Stimulated activated CD8-positive, alpha-beta memory T cell treated with anti-CD3 and anti-CD28 coated beads, Interleukin-15, amount 100 ng/mL, for 48 hours (primary cell): ENCODE data around the gene GFOD2.
"Not testable (repeated sequence)": the region's sequence is repeated elsewhere in the genome, so short reads cannot be mapped to it uniquely, and the experiment has no call there.

Source experiments
- DNase-seq, 2 donors: peaks; one replicate each; pipeline ENCODE4 v3.0.0-alpha.2; 2020; ENCODE audit warnings: low read depth in 2 of 2

The GFOD2 gene

DNA sequence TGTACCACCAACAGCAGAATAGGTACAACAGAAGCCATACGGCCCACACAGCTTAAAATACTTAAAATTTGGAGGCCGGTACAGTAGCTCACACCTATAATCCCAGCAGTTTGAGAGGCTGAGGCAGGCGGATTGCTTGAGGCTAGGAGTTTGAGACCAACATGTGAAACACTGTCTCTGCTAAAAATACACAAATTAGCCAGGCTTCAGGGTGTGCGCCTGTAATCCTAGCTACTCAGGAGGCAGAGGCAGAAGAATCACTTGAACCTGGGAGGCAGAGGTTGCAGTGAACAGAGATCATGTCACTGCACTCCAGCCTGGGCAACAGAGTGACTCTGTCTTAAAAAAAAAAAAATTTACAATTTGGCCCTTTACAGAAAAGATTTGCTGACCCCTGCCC is 17.0 kb downstream of the GFOD2 start:
- no peak for DNase-seq

DNA sequence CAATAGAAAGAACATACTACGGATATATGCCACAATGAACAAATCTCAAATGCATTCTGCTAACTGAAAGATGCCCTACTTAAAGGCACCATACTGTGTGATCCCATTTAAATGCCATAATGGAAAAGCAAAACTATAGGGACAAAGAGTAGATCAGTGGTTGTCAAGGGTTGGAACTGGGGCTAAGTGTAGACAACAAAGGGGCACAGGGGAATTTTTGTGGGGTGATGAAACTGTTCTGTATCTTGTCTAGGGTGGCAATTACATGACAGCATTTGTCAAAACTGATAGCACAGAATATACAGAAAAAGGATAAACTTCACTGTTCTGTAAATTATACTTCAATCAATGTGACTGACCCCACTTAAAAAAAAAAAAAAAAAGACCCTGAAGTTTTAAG is 17.7 kb downstream of the GFOD2 start:
- DNase-seq = no peak

DNA sequence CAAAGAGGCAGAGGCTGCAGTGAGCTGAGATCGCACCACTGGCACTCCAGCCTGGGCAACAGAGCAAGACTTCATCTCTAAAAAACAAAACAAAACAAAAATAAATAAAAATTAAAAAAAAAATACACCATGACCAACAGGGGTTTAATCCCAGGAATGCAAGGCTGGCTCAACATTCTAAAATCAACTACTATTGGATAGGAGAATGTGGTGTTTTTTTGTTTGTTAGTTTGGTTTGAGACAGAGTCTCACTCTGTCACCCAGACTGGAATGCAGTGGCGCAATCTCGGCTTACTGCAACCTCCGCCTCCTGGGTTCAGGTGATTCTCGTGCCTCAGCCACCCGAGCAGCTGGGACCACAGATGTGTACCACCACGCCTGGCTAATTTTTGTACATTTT is 19.9 kb downstream of the GFOD2 start:
- no peak for DNase-seq

DNA sequence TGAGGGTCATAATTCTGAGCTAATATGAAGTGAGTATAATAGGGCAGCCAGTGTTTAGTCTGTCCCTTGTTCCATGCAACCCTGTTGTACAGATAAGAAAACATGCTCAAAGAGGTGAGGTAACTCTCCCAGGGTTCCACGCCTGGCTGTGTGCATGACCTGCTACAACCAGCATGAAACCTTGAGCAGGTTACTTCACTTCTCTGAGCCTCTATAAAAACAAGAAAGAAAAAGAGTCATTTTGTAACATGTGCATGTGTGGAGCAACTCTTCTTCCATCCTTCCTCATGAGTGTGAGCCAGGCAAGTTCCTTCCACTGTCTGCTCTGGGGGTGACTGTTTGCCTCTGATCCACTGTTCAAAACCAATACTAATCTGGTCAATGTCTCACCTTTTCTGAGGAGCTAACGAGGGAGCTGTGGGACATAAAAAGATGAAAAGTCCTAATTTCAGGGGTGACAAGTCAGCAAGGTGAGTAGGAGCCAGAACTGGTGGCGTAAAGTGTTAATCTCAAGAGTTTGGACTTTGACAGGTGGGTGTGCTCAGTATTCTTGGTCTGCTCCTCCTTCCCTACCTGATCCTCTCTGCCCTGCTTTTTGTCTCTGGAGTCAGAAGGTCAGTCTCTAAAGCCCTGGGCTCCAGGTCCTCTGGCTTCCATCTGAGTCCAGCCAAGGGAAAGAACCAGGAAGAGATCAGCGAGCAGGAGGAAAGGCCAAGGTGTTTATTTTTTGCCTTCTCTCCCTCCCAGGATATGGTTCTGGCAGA is 21.5 kb downstream of the GFOD2 start:
- no peak for DNase-seq

DNA sequence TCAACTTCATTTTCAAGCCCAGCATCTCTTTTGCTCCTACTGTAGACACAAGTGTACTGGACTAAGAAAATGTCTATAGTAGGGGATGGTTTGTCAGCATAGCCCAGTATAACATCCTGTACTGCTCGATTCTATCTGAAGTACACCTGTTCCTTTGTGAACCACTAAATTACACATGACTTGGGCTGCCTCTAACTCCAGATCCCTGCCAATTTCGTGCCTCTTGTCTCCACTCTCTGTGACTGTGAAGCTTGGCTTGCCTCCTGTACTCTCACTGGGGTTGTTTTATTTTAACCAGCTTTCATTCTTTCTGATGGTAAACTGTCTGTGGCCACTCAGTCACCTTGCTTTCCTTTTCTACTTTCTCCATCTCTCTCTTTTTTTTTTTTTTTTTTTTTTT is 24.5 kb downstream of the GFOD2 start:
- no peak for DNase-seq

DNA sequence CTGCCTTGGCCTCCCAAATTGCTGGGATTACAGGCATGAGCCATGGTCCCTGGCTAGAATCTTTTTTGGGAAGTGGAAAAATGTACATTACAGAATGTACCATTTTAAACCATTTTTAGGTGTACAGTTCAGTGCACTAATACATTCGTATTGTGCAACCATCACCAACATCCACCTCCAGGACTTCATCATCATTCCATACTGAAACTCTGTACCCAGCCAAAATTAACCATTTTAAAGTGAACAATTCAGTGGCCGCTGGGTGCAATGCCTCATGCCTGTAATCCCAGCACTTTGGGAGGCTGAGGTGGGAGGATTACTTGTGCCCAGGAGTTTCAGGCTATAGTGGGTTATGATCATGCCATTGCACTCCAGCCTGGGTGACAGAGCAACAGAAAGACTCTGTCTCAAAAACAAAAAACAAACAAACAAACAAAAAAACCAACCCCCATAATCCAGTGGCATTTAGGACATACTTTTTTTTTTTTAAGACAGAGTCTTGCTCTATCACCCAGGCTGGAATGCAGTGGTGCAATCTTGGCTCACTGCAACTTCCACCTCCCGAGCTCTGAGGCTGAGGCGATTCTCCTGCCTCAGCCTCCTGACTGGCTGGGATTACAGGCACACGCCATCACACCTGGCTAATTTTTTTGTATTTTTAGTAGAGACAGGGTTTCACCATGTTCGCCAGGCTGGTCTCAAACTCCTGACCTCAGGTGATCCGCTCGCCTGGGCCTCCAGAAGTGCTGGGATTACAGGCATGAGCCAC is 25.4 kb downstream of the GFOD2 start:
- not testable (repeated sequence) for DNase-seq

DNA sequence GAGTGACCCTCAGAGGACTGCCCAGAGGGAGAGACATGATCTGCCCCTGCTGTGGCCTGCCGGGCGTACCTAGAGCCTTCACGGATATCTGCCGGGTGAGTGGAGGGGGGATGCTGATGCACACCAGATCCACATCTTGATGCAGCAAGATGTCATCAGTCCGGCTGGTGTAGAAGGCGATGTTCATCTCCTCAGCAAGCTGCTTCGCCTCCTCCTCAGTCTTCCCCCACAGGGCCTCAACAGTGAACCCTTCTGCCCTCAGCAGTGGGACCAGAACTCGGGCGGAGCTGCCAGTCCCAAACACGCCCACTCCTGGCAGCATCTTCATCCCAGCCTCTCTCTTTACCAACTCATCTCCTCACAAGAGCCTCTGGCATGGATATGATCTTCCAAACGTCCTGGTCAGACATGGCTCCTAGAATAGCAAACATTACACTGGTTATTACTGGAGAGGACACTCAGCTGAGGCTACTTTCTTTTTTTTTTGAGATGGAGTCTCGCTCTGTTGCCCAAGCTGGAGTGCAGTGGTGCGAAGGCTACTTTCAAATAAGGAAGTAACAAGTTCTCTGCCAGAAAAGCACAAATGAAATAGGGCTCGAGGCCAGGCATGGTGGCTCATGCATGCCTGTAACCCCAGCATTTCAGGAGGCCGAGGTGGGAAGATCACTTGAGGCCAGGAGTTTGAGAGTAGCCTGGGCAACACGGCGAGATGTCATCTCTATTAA is 33.6 kb downstream of the GFOD2 start:
- no peak for DNase-seq

DNA sequence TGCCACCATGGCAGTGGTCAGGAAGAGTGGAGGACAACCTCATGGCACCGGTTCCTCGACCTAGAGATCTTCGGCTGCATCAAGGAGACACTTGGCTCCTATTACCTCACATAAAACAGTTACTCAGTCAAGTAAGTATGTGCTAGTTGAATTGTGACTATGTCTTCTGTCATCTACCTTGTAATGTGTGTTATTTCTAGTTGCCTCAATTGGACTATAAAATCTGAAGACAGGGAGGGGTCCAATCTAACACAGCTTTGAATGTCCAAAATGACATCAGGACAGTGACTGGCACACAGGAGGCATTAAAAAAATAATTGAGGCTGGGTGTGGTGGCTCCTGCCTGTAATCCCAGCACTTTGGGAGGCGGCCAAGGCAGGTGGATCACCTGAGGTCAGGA is 35.3 kb downstream of the GFOD2 start:
- no peak for DNase-seq

DNA sequence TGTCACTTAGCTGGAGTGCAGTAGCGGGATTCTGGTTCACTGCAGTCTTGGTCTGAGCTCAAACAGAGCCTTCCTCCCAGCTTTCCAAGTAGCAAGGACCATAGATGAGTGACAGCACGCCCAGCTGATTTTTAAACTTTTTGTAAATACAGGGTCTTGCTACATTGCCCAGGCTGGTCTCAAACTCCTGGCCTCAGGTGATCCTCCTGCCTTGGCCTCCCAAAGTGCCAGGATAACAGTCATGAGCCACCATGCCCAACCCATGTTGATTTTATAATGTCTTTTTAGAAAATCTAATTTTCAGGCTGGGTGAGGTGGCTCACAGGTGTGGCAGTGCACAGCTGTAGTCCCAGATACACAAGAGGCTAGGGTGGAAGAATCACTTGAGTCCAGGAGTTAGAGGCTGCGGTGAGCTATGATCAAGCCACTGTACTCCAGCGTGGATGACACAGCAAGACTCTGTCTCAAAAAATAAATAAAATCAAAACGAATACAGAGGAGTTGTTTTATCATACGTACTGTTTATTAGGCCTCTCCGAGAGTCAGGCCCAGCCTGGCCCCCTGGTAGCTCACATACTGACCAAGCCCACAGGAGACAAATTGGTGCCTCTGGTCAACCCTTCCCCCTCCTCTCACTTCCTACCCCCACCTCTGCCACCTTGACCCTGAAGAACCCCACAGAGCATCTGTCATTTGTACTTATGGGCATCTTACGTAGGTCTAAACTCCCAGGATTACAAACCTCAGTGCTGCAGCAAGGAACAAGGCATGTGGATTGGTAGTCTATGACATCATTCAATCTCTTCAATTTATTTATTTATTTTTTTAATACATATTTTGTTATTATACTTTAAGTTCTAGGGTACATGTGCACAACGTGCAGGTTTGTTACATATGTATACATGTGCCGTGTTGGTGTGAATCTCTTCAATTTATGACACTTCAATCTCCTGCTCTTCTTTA is 38.9 kb downstream of the GFOD2 start:
- DNase-seq = no peak

DNA sequence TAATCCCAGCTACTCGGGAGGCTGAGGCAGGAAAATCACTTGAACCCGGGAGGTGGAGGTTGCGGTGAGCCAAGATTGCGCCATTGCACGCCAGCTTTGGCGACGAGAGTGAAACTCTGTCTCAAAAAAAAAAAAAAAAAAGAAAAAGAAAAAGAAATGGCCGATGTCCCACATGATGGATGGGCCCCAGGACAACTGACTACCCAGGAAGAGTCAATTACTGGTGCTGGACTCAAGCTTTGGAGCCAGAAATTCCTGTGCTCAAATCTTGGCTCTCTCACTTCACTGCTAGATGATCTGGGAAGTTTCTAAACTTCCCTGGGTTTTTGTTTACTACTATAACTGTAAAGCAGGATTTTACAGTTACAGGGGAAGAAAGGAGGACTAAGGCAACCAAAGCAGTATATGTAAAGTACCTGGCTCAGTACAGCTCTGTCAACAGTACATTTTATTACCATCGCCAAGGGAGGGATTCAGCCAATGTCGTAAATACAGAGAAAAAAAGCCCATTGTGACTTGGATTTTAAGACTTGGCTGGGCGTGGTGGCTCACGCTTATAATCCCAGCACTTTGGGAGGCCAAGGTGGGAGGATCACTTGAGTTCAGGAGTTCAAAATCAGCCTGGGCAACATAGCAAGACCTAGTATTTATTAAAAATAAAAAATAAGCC is 40.6 kb downstream of the GFOD2 start:
- no peak for DNase-seq

DNA sequence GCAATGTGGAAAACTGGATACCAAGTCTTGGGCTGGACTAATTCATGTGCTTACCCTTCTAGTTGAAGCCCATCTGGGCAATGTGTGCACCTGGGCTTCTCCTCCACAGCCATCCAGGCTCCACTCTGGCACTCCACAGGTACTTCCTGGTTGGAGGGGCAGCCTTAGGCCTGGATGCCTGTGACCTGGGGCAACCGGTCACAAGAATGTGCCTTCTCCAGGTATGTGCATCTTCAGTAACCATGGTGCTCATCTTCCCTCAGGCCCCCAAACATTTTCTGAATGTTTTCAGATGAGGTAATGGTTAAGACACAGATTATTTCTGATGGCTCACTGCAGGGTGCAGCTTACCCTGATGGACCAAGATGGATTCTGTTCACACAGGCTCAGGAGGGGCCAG is 41.4 kb downstream of the GFOD2 start:
- no peak for DNase-seq

DNA sequence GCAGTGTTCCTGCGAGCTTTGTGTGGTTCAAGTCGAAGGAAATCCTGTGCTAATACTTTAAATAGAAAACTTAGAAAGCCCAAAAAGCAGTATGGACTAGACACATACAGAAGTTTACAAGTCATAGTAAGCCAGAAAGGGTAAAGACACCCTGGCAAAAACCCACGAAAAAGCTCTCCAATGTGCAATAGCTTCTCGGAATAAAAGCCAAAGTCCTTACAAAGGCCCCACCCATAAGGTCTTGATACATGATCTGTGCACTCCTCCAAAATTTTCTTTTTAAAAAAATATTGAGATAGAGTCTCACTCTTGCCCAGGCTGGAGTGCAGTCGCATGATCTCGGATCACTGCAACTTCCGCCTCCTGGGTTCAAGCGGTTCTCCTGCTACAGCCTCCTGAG is 42.2 kb downstream of the GFOD2 start:
- DNase-seq = no peak

DNA sequence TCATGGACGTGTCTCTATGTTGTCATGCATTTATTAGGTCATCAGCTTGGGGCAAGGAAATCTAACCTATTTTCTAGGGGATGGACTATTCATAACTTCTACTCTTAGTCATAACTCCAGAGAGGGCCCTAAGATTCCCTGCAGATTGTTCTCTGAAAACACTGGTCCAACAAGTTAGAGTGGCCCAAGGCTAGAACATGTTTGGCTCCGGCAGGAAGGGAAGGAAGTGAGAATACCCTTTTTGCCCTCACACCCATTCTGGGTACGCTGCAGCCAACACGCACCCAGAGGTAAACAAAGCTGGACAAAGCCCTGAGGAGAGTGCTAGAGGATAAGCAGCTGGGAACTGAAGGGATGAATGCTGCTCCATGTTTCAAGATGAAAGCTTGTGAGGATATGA is 42.6 kb downstream of the GFOD2 start:
- DNase-seq = no peak

DNA sequence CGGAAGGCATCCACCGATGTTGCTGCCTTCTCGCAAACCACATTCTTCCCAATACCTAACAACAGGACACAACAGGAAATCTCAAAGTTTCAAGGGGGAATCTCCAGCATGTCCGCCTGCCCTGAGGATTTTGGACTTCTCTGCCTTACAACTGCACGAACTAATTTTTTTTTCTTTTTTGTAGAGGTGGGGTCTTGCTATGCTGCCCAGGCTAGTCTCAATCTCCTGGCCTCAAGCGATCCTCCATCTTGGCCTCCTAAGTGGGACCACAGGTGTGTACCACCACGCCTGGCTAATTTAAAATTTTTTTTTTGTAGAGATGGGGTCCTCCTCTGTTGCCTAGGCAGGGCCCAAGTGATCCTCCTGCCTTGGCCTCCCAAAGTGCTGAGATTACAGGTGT is 43.1 kb downstream of the GFOD2 start:
- DNase-seq = no peak

DNA sequence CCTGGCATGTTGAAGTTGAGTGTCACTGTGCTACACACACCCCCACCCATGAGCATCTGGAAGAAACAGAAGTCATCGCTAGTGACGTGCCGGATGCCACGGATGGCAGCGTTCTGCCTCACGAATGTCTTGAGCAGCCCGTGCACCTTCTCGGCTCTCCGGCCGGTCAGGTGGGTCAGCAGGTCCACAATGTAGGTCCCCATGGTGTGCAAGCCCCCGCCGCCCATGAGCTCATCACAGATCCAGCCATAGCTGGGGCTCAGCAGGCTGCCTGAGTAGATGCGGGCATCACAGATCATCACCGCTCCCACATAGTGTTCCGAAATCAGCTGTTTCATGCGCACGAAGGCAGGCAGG is 43.6 kb downstream of the GFOD2 start:
- no peak for DNase-seq

DNA sequence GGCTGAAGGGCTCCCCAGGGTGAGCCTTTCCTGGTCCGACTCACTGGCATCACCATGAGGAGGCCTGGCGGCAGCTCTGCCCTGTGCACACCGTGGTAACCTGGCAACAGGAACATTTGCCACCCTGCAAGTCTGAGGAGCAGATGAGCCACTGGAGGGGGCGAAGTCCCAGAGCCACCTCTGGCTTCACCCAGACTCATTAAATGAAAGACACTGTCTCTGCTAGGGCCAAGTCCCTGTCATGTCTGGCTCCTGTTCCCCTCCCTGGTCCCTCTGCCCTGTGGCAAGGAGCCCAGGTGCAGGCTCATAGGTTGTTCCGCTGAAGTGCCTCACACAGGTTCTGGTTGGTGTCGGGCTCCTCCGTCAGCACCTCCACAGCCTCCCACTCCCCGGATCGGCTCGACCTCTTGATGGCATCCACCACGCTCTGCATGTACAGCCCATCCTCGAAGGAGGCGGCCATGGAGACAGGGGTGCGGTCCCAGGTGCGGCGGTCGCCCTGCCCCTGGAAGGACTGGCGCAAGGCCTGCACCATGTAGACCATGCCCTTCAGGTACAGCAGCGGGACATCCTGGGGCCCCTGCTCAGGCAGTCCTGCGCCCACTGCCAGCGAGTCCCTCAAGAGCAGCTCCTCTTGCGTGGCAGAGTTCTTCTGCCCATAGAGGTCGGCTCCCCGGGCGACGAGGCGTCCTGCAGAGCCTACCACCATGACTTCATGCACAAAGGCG is 44.1 kb downstream of the GFOD2 start:
- no peak for DNase-seq

DNA sequence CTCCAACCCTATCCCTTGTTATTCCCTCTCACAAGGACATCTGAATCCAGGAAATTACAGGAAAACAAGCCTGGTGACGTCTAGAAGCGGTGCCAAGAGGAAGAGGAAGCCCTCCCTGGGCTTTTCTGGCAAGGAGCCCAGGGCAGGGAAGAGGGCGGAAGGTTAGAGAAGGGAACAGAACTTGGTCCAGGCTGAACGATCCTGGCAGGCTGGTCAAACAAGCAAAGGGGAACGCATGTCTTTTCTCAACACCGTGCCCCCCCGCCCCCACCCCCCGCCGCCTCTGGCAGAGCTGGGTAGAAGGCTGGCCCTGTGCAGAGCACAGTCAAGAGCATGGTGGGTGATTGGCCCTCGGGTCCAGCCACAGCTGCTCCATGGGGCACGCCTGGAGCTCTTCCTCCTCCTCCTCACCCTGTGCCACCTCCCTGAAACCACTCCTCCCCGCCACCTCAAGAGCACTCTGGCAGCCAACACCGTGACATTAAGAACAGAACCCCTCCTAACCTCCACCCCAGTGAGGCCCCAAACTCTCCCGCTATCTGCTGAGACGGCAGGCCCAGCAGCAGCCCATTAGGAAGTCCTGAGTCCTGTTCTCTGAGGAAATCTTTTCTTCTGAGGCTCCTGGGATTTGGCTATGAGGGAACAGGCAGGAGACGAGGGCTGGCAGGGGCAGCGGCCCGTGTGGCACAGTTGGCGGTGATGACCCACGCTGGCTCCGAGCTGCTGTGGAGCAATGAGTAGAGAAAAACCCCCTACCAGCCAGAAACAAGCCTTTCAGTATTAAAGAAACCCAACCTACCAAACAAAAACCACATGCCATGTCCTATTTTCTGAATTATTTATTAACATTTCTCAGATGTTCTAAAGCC is 45.2 kb downstream of the GFOD2 start:
- no peak for DNase-seq

DNA sequence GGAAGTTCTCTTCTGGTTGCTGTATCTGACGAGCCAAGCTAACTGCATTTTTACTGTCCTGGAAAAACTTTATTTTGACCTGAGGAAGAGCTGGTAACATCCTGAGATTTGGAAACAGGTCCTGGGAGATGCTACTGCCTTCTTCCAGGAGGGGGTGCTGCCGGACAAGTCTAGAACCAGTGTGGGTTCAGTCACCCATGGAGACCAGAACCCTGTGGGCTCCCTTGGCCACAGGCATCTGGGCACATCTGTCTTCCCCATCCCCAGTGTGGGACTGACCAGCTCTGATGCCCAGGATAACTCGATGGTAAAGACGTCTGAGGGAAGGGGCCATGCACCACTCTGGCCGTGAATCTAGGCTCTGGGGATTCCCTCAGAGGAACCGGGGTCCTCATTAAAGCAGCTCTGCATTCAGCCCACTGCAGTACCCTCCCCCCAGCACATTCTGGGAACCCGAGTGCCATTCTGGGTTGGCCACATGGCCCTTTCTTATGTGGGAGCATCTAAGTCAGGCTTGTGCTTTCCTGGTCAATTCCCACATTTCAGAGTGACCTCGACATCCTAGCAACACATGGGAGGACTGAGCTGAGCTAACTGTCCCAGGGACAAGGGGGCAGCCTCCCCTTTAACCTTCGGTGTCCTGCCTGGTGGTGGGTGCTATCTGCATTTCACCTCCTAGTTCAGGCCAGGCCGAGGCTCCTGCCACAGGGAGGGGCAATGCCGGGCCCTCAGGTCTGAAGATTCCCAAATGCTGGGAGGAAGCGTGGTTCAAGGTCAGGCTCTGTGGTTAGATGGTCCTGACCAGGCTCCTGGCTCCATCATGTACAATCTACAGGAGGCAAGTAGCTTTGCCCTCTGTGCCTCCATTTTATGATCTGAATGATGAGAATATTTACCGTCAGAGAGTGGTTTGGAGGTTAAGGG is 46.1 kb downstream of the GFOD2 start:
- DNase-seq = no peak
